GM18861 (cell line): ENCODE data around the gene FAM217A.

ENCODE experiments used
- ATAC-seq: cut with Tn5 transposase; IDR thresholded peaks from one replicate; pipeline ENCODE4 v1.9.1; 2021; ENCODE audit not compliant: unreplicated experiment

FAM217A gene

DNA sequence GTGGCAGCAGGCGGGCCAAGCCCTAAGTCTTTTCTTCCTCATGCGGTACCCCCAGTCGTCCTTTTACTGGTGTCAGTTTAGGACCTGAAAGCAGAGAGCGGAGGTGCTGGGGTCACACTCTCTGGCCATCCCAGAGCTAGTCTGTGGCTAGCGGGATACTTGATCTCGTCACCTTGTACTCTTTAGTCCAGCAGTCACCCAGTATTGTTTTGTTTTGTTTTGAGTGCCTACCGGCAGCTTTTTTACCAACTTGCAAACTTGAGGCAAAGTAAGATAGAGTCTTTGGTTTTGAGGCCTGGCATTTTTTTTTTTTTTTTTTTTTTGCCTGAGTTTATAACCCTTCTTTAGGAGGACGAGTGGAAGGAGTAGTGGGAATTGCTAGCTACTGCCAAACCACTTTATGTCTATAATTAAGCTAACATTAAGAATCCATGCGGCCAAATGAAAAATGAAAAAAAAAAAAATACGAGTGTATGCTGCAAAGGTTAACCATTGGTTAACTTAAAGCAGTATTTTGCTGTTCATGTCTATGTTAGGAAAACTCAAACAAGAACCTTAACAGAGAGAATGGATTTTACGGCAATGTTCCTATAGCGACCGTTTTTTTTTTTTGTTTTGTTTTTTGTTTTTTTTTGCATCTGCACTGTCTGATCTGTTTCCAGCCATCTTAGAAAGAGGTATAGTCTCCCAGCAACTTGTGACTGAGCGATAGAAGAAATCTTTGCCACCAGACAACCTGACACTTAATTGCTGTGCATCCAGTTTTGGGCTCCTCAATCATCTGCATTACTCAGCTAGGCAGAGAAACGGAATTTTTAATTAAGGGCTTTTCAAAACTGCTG, 56.9 kb downstream of the FAM217A start:
- no peak for ATAC-seq

DNA sequence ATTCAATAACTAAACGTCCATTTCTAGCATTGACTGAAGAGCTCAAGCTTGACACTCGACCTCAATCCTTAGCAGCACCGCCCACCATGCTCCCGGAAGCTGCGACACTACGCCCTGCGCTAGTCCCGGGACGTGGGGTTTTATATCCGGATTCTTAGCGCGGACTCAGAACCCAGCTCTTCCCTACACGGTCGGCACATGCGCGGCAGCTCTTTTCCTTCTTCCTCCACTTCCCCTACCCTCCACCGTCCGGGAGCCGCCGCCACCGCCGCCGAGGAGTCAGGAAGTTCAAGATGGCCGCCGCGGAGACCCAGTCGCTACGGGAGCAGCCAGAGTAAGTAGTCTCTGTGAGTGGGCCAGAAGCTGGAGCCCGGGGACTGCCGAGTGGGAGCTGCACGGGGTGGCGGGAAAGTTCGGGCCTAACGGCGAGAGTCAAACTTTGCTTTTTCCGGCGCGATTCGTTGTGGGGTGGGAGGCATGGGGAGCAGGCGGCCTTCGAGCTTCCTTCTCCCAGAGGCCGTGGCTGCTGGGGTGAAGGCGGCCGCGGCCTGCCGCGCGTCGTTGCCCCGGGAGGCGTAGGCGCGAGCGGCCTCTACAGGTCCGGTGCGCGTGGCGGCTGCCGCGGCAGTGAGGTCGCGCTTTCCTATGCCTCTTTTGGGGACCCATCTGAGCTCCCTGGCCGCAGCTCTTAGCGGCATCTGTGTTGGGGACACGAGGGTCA, 57.6 kb downstream of the FAM217A start:
- ATAC-seq, result peak; percentile 44

DNA sequence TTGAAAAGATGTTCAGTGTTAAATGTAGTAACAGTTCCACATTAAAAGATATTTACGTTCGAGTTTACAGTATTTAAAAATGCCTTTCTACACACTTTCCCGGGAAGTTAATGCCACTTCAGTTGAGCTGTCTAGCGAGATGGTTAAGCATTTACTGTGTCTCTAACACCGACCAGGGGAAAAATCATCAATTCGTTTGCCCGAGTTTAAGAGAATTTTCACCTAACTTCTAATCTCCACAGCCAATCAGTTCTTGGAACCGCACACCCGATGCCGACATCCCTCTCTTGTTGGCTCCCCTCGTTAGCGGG, 58.2 kb downstream of the FAM217A start:
- ATAC-seq, result no peak

DNA sequence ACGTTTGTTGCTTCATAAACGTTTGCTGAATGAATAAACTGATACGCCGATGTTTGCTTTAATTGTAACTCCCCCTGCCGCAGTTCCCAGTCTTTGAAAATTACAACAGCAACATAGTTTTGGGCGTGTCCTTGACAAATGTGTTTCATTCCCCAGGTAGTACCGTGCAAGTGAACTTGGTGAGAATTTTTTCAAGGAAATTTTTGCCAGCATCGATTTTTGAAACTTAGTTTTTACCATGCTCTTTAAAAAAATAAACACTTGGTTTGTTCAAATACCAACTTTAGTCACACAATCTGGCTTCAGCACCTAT, 60.1 kb downstream of the FAM217A start:
- ATAC-seq, result no peak
